ENCODE data around the gene SYT3.

Gene SYT3

GRCh38 chr19:50628551-50628950, 11.1 kb downstream of the SYT3 start:
- DNase-seq (ENCODE audit: low read depth in 1 of 2, low spot score in 1 of 2) = no peak
- H3K27me3 ChIP-seq (ENCODE audit: insufficient read depth, poor library complexity, severe bottlenecking) = no peaks in the 10 kb centered on the region
- no peak overlapping the region for H3K4me3 ChIP-seq (replicated peaks; ENCODE audit: insufficient read depth, low read length)
- H3K27ac ChIP-seq (replicated peaks) = no peak overlapping the region
- TF ChIP-seq REST (IDR thresholded peaks at IDR 0.05; ENCODE audit: insufficient replicate concordance, low read depth) = no peak
- TF ChIP-seq CTCF (IDR thresholded peaks at IDR 0.05; ENCODE audit: insufficient read depth, low read length) = no peak
- TF ChIP-seq SPI1 (IDR thresholded peaks at IDR 0.05; ENCODE audit: borderline replicate concordance, low read depth) = no peak
- TF ChIP-seq GABPA (IDR thresholded peaks at IDR 0.05; ENCODE audit: low read depth) = no peak
- no peak for TF ChIP-seq POLR2AphosphoS5 (IDR thresholded peaks at IDR 0.05; ENCODE audit: low read depth)

DNA sequence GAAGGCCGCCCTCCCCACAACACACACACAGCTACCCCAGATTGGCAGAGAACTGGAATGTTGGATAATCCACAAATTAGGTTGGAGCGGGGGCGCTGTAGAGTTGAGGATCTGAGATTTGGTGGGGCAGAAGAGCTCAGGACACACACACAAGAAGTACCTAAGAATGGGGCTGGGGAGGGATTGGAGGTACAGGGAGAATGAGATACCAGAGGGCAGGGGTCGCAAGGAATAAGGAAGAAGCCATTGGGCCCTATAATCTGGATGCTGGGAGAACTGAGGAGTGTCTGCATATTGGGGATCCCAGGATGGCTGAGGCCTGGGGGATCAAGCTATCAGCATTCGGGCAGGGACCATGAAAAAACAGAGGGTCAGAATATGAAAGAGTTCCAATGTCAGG, 11.5 kb downstream of the SYT3 start:
- H3K27ac ChIP-seq (replicated peaks) = no peak overlapping the region
- TF ChIP-seq GABPA (IDR thresholded peaks at IDR 0.05; ENCODE audit: low read depth) (no peak), POLR2AphosphoS5 (IDR thresholded peaks at IDR 0.05; ENCODE audit: low read depth) (no peak), REST (IDR thresholded peaks at IDR 0.05; ENCODE audit: insufficient replicate concordance, low read depth) (no peak), CTCF (IDR thresholded peaks at IDR 0.05; ENCODE audit: insufficient read depth, low read length) (no peak), SPI1 (IDR thresholded peaks at IDR 0.05; ENCODE audit: borderline replicate concordance, low read depth) (no peak)
- DNase-seq (ENCODE audit: low read depth in 1 of 2, low spot score in 1 of 2) = no peak

DNA sequence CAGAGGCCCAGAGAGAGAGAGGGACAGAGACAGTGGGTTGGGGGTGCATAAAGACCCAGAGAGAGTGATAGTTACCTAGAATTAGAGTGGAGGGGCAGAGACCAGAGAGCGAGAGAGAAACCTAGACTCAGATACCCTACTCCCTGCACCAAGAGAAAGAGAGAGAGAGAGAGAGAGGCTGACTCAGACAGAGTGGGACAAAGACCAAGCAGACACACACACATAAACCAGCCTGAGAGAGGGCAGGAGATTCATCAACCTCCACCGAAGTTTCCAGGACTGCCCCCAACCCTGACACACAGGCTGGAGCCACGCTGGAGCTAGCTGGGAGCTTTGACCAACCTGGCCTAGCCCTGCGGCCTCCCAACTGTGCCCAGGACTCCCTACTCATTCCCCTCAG, 12.9 kb downstream of the SYT3 start:
- no peak for TF ChIP-seq REST (IDR thresholded peaks at IDR 0.05; ENCODE audit: insufficient replicate concordance, low read depth)
- no peak for TF ChIP-seq POLR2AphosphoS5 (IDR thresholded peaks at IDR 0.05; ENCODE audit: low read depth)
- no peak for TF ChIP-seq GABPA (IDR thresholded peaks at IDR 0.05; ENCODE audit: low read depth)
- TF ChIP-seq SPI1 (IDR thresholded peaks at IDR 0.05; ENCODE audit: borderline replicate concordance, low read depth) = no peak
- no peak for TF ChIP-seq CTCF (IDR thresholded peaks at IDR 0.05; ENCODE audit: insufficient read depth, low read length)
- no peak overlapping the region for H3K27ac ChIP-seq (replicated peaks)
- DNase-seq (ENCODE audit: low read depth in 1 of 2, low spot score in 1 of 2) = no peak
- no peak overlapping the region for H3K4me3 ChIP-seq (replicated peaks; ENCODE audit: insufficient read depth, low read length)
- H3K27me3 ChIP-seq (ENCODE audit: insufficient read depth, poor library complexity, severe bottlenecking) = no peaks in the 10 kb centered on the region

More for the DNA sequence above, 11.5 kb downstream of the SYT3 start:
- no peaks in the 10 kb centered on the region for H3K27me3 ChIP-seq (ENCODE audit: insufficient read depth, poor library complexity, severe bottlenecking)
- no peak overlapping the region for H3K4me3 ChIP-seq (replicated peaks; ENCODE audit: insufficient read depth, low read length)

Data from HL-60 (cell line).